ENCODE data around the gene RAB26.

The RAB26 gene

DNA sequence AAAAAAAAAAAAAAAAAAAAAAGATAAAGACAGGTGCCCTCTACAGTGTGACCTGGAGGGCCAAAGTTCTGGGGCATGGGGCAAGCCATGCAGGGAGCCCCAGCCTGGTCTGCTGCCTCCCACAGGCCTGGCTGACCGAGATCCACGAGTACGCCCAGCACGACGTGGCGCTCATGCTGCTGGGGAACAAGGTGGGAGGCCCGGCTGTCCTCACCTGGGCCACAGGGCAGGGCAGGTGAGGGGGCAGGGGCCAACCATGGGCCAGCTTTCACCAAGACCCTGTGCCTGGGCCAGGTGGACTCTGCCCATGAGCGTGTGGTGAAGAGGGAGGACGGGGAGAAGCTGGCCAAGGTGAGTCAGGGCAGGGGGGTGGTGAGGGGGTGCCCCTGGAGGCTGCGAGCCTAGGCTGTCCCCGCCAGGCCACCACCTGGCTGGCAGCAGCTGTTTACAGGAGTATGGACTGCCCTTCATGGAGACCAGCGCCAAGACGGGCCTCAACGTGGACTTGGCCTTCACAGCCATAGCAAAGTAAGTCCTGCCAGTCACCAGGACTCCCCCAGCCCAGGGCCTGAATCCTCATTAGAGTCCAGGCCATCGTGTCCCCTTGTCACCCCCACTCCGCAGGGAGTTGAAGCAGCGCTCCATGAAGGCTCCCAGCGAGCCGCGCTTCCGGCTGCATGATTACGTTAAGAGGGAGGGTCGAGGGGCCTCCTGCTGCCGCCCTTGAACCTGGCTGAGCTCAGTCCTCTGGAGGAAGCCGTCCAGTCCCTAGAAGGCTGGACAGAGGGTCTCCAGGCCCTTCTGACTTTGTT, 4.5 kb downstream of the RAB26 start (continued):
- TF ChIP-seq ZNF202 (tag by site-specific recombination; IDR thresholded peaks at IDR 0.05; ENCODE audit: borderline replicate concordance) (no peak), ZNF76 (tag by site-specific recombination; IDR thresholded peaks at IDR 0.05; ENCODE audit: borderline replicate concordance, low read depth) (no peak), ZNF544 (tag by site-specific recombination; IDR thresholded peaks at IDR 0.05) (no peak), ZNF121 (tag by site-specific recombination; IDR thresholded peaks at IDR 0.05) (0 out of 2 replicates have a peak, but pooled peaks have one; percentile 11), SP2 (tag by site-specific recombination; IDR thresholded peaks at IDR 0.05) (peak; percentile 55; the same call in 1 of the 2 replicates), CTCF (tag by site-specific recombination; IDR thresholded peaks at IDR 0.05) (peak; percentile 43; the same call in 1 of the 2 replicates), YY1 (tag by site-specific recombination; IDR thresholded peaks at IDR 0.05) (no peak), ZFHX2 (tag by site-specific recombination; conservative IDR thresholded peaks at IDR 0.05) (no peak), ZNF169 (tag by site-specific recombination; IDR thresholded peaks at IDR 0.05) (no peak), ZNF132 (tag by site-specific recombination; IDR thresholded peaks at IDR 0.05; ENCODE audit: borderline replicate concordance) (no peak), ZNF792 (tag by site-specific recombination; IDR thresholded peaks at IDR 0.05) (no peak), WT1 (tag by site-specific recombination; IDR thresholded peaks at IDR 0.05) (no peak), ZNF366 (tag by site-specific recombination; conservative IDR thresholded peaks at IDR 0.05) (no peak), IKZF3 (tag by site-specific recombination; IDR thresholded peaks at IDR 0.05) (0 out of 2 replicates have a peak, but pooled peaks have one; percentile 28), KLF17 (tag by site-specific recombination; IDR thresholded peaks at IDR 0.05) (0 out of 2 replicates have a peak, but pooled peaks have one; percentile 7), ZNF341 (tag by site-specific recombination; IDR thresholded peaks at IDR 0.05; ENCODE audit: low read depth) (peak; percentile 73), OVOL3 (tag by site-specific recombination; IDR thresholded peaks at IDR 0.05) (no peak), ZNF184 (tag by site-specific recombination; IDR thresholded peaks at IDR 0.05) (no peak), ZSCAN30 (tag by site-specific recombination; IDR thresholded peaks at IDR 0.05) (no peak), SP3 (tag by site-specific recombination; IDR thresholded peaks at IDR 0.05) (no peak), ZNF292 (tag by site-specific recombination; IDR thresholded peaks at IDR 0.05; ENCODE audit: borderline replicate concordance, low read depth) (no peak), ZNF114 (tag by site-specific recombination; IDR thresholded peaks at IDR 0.05) (no peak), MEIS1 (CRISPR knock-in tag; IDR thresholded peaks at IDR 0.05; ENCODE audit: borderline replicate concordance) (no peak)
- TF ChIP-seq, protein P1, sequence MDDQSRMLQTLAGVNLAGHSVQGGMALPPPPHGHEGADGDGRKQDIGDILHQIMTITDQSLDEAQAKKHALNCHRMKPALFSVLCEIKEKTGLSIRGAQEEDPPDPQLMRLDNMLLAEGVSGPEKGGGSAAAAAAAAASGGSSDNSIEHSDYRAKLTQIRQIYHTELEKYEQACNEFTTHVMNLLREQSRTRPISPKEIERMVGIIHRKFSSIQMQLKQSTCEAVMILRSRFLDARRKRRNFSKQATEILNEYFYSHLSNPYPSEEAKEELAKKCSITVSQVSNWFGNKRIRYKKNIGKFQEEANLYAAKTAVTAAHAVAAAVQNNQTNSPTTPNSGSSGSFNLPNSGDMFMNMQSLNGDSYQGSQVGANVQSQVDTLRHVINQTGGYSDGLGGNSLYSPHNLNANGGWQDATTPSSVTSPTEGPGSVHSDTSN (CRISPR knock-in tag; IDR thresholded peaks at IDR 0.05): no peak
- TF ChIP-seq, protein P2, sequence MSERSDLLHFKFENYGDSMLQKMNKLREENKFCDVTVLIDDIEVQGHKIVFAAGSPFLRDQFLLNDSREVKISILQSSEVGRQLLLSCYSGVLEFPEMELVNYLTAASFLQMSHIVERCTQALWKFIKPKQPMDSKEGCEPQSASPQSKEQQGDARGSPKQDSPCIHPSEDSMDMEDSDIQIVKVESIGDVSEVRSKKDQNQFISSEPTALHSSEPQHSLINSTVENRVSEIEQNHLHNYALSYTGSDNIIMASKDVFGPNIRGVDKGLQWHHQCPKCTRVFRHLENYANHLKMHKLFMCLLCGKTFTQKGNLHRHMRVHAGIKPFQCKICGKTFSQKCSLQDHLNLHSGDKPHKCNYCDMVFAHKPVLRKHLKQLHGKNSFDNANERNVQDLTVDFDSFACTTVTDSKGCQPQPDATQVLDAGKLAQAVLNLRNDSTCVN (tag by site-specific recombination; optimal IDR thresholded peaks at IDR 0.05): peak; percentile 14
- TF ChIP-seq, protein P3, sequence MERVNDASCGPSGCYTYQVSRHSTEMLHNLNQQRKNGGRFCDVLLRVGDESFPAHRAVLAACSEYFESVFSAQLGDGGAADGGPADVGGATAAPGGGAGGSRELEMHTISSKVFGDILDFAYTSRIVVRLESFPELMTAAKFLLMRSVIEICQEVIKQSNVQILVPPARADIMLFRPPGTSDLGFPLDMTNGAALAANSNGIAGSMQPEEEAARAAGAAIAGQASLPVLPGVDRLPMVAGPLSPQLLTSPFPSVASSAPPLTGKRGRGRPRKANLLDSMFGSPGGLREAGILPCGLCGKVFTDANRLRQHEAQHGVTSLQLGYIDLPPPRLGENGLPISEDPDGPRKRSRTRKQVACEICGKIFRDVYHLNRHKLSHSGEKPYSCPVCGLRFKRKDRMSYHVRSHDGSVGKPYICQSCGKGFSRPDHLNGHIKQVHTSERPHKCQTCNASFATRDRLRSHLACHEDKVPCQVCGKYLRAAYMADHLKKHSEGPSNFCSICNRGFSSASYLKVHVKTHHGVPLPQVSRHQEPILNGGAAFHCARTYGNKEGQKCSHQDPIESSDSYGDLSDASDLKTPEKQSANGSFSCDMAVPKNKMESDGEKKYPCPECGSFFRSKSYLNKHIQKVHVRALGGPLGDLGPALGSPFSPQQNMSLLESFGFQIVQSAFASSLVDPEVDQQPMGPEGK (tag by site-specific recombination; IDR thresholded peaks at IDR 0.05): peak; percentile 71
- TF ChIP-seq, protein P4, sequence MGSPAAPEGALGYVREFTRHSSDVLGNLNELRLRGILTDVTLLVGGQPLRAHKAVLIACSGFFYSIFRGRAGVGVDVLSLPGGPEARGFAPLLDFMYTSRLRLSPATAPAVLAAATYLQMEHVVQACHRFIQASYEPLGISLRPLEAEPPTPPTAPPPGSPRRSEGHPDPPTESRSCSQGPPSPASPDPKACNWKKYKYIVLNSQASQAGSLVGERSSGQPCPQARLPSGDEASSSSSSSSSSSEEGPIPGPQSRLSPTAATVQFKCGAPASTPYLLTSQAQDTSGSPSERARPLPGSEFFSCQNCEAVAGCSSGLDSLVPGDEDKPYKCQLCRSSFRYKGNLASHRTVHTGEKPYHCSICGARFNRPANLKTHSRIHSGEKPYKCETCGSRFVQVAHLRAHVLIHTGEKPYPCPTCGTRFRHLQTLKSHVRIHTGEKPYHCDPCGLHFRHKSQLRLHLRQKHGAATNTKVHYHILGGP (tag by site-specific recombination; IDR thresholded peaks at IDR 0.05): no peak
- TF ChIP-seq, protein P5, sequence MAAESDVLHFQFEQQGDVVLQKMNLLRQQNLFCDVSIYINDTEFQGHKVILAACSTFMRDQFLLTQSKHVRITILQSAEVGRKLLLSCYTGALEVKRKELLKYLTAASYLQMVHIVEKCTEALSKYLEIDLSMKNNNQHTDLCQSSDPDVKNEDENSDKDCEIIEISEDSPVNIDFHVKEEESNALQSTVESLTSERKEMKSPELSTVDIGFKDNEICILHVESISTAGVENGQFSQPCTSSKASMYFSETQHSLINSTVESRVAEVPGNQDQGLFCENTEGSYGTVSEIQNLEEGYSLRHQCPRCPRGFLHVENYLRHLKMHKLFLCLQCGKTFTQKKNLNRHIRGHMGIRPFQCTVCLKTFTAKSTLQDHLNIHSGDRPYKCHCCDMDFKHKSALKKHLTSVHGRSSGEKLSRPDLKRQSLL (tag by site-specific recombination; IDR thresholded peaks at IDR 0.05): no peak

All from HEK293 (cell line).